K562 (cell line): ENCODE data around the gene JPT1. TPM values are rescaled to one million over a fixed set of nuclear protein-coding genes. Genes with fewer than 3 reads are reported as not detected.

Source experiments
- CCNT2 ChIP-seq: IDR thresholded peaks from 2 replicates; pipeline ENCODE4 v1.6.1; 2011; ENCODE audit warnings: borderline replicate concordance, low read depth, mild to moderate bottlenecking, moderate library complexity, mixed read lengths, low read length; ENCODE audit not compliant: insufficient read length; ENCODE audit errors: extremely low read depth
- CSDE1 ChIP-seq, 2 experiments: fragments of 450-650 bp; IDR thresholded peaks; 2 replicates each; pipeline ENCODE4 v1.6.1; 2016; ENCODE audit warnings: mild to moderate bottlenecking in 1 of 2
- CTCF ChIP-seq, 3 experiments: IDR thresholded peaks in 2 of 3; conservative IDR thresholded peaks in 1 of 3; 2 replicates each; pipeline ENCODE4 v1.5.1; 2011 to 2012; ENCODE audit warnings: low read length in 3 of 3, mild to moderate bottlenecking in 3 of 3, control low read depth in 2 of 3, improper control_type of control experiment in 1 of 3, inconsistent platforms in 1 of 3, low read depth in 1 of 3, mixed read lengths in 1 of 3, moderate library complexity in 1 of 3; ENCODE audit not compliant: insufficient read depth in 2 of 3
- FOXA1 ChIP-seq: fragments of 450-650 bp; IDR thresholded peaks from 2 replicates; pipeline ENCODE4 v1.6.1; 2016; ENCODE audit warnings: mild to moderate bottlenecking, borderline replicate concordance
- FOXA3 ChIP-seq, 2 experiments: fragments of 450-650 bp in 1 of 2; sonication (generic) in 1 of 2; formaldehyde crosslinking; IDR thresholded peaks in 1 of 2; conservative IDR thresholded peaks in 1 of 2; 2 replicates each; pipeline versions ENCODE4 v1.4.0 to v1.8.0; 2020 to 2022; ENCODE audit warnings: mild to moderate bottlenecking in 2 of 2, missing genetic modification reagents in 1 of 2
- HDAC6 ChIP-seq: IDR thresholded peaks from 2 replicates; pipeline ENCODE4 v1.6.1; 2012; ENCODE audit warnings: low read depth, mild to moderate bottlenecking, control low read depth, inconsistent platforms, low read length, moderate library complexity
- MTA1 ChIP-seq: fragments of 450-650 bp; IDR thresholded peaks from 2 replicates; pipeline ENCODE4 v1.6.1; 2017; ENCODE audit warnings: borderline replicate concordance
- POU5F1 ChIP-seq: fragments of 150-350 bp; IDR thresholded peaks from 2 replicates; pipeline ENCODE4 v1.6.1; 2014; ENCODE audit warnings: borderline replicate concordance, low read length, low read depth, mild to moderate bottlenecking; ENCODE audit not compliant: partially characterized antibody
- PURB ChIP-seq: sonication (generic); formaldehyde crosslinking; IDR thresholded peaks from 2 replicates; pipeline ENCODE4 v1.9.0; 2021; ENCODE audit warnings: low read depth, mild to moderate bottlenecking, missing genetic modification reagents
- RUNX1 ChIP-seq: sonication (generic); IDR thresholded peaks from 2 replicates; pipeline ENCODE4 v1.6.1; 2016; ENCODE audit warnings: antibody characterized with exemption, low read depth
- TARDBP ChIP-seq: fragments of 450-650 bp; IDR thresholded peaks from 2 replicates; pipeline ENCODE4 v1.6.1; 2016
- TFE3 ChIP-seq: fragments of 450-650 bp; formaldehyde crosslinking; IDR thresholded peaks from 2 replicates; pipeline ENCODE4 v1.4.0; 2020; ENCODE audit warnings: mild to moderate bottlenecking, mixed read lengths
- THRAP3 ChIP-seq: fragments of 450-650 bp; IDR thresholded peaks from 2 replicates; pipeline ENCODE4 v1.6.1; 2016; ENCODE audit warnings: mild to moderate bottlenecking, inconsistent platforms, borderline replicate concordance
- ZFP36 ChIP-seq: fragments of 150-350 bp; IDR thresholded peaks from 2 replicates; pipeline ENCODE4 v1.6.1; 2018; ENCODE audit warnings: low read length, low read depth; ENCODE audit not compliant: partially characterized antibody
- ZNF133 ChIP-seq: fragments of 250-450 bp; sonication (Bioruptor Pico); IDR thresholded peaks from 2 replicates; pipeline ENCODE4 v1.4.0; 2020; ENCODE audit warnings: mild to moderate bottlenecking
- ZNF592 ChIP-seq: fragments of 450-650 bp; IDR thresholded peaks from 2 replicates; pipeline ENCODE4 v1.6.1; 2017; ENCODE audit warnings: antibody characterized with exemption, mild to moderate bottlenecking
- ZNF75A ChIP-seq: fragments of 450-650 bp; formaldehyde crosslinking; IDR thresholded peaks from 2 replicates; pipeline ENCODE4 v1.4.0; 2020; ENCODE audit warnings: mild to moderate bottlenecking
- ZSCAN32 ChIP-seq: fragments of 450-650 bp; formaldehyde crosslinking; IDR thresholded peaks from 2 replicates; pipeline ENCODE4 v1.4.0; 2020; ENCODE audit warnings: mild to moderate bottlenecking, moderate library complexity
- polyA plus RNA-seq, 8 experiments: library from polyadenylated mRNA; depleted of rRNA in 4 of 8; stranded (reverse) in 5 of 8; unstranded in 3 of 8; fragments of >200 nt; fragmentation: Nextera tagmentation in 2 of 8; fragmentation: Illumina TruSeq in 1 of 8; extraction: Ambion mirVana in 2 of 8; extraction: Trizol in 1 of 8; gene quantifications; 2 replicates each; pipeline versions ENCODE4 v1.2.1 to v1.2.3, GENCODE V29; 2011 to 2014; ENCODE audit warnings: inconsistent platforms in 1 of 8, missing spikeins in 1 of 8
- total RNA-seq, 7 experiments: library from RNA; depleted of rRNA in 6 of 7; stranded (reverse); fragments of >200 nt in 6 of 7; fragmentation: Illumina TruSeq in 2 of 7; extraction: Trizol in 2 of 7; gene quantifications; 2 replicates each; pipeline versions ENCODE4 v1.2.1 to v1.2.3, GENCODE V29; 2011 to 2021; ENCODE audit warnings: low replicate concordance in 1 of 7

JPT1 gene
- total and polyA plus RNA-seq, 9 of the 15 experiments (the other 6 are each of a cell fraction or from before 2014, with no cell fraction given) = 56.7 to 292 (median 144) TPM

- TF ChIP-seq CCNT2 (no peak), POU5F1 (no peak), ZNF133 (CRISPR knock-in tag) (no peak), PURB (CRISPR knock-in tag) (no peak), MTA1 (no peak), CSDE1 (IDR thresholded peaks at IDR 0.05) (no peak), RUNX1 (no peak), HDAC6 (no peak), ZNF75A (no peak), CTCF (IDR thresholded peaks at IDR 0.05 in 2 of 3, conservative IDR thresholded peaks at IDR 0.05 in 1 of 3; ENCODE audit: insufficient read depth in 2 of 3, low read depth in 1 of 3, low read length in 3 of 3) (no peak), ZSCAN32 (CRISPR knock-in tag) (no peak), TFE3 (CRISPR knock-in tag) (no peak), ZFP36 (no peak), ZNF592 (peak; percentile 14; the same call in 1 of the 2 replicates), TARDBP (no peak), THRAP3 (no peak), FOXA1 (no peak), FOXA3 (CRISPR knock-in tag; conservative IDR thresholded peaks at IDR 0.05 in 1 of 2, IDR thresholded peaks at IDR 0.05 in 1 of 2) (0 out of 4 replicates have a peak, but pooled peaks of 1 of the 2 experiments have one; percentile 18)
These were observed 525 bp downstream of the JPT1 start (continued) for GRCh38 chr17:75153780-75154194.
